SK-N-SH treated with all-trans-retinoic acid at 6 μM for 48 hours (cell line): ENCODE results near the gene LDB1.

Experiments used
- ARNTL ChIP-seq: fragments of 450-650 bp; formaldehyde crosslinking; IDR thresholded peaks from 2 replicates; pipeline ENCODE4 v1.5.0; 2020; ENCODE audit warnings: low read depth, mild to moderate bottlenecking, moderate library complexity, borderline replicate concordance
- CREB5 ChIP-seq: fragments of 250-450 bp; sonication (Bioruptor Pico); IDR thresholded peaks from 2 replicates; pipeline ENCODE4 v1.5.1; 2020; ENCODE audit warnings: low read depth, mild to moderate bottlenecking, moderate library complexity
- CSDC2 ChIP-seq: fragments of 250-450 bp; sonication (Bioruptor Pico); IDR thresholded peaks from 2 replicates; pipeline ENCODE4 v1.5.0; 2020; ENCODE audit warnings: mild to moderate bottlenecking, moderate library complexity
- ESRRG ChIP-seq: fragments of 250-450 bp; sonication (Bioruptor Pico); IDR thresholded peaks from 2 replicates; pipeline ENCODE4 v1.6.1; 2021; ENCODE audit warnings: mild to moderate bottlenecking
- GLIS3 ChIP-seq: fragments of 250-450 bp; sonication (Bioruptor Pico); IDR thresholded peaks from 2 replicates; pipeline ENCODE4 v1.5.0; 2020; ENCODE audit warnings: mild to moderate bottlenecking, moderate library complexity
- OSR1 ChIP-seq: fragments of 250-450 bp; sonication (Bioruptor Pico); IDR thresholded peaks from 2 replicates; pipeline ENCODE4 v1.8.0; 2022; ENCODE audit warnings: moderate library complexity, mild to moderate bottlenecking, inconsistent platforms
- PATZ1 ChIP-seq: fragments of 250-450 bp; sonication (Bioruptor Pico); IDR thresholded peaks from 2 replicates; pipeline ENCODE4 v1.8.0; 2020; ENCODE audit warnings: mild to moderate bottlenecking, moderate library complexity, borderline replicate concordance
- PPARA ChIP-seq: fragments of 250-450 bp; sonication (Bioruptor Pico); IDR thresholded peaks from 2 replicates; pipeline ENCODE4 v1.5.0; 2020; ENCODE audit warnings: mild to moderate bottlenecking, borderline replicate concordance
- TCF4 ChIP-seq: fragments of 250-450 bp; sonication (Bioruptor Pico); IDR thresholded peaks from 2 replicates; pipeline ENCODE4 v1.8.0; 2021; ENCODE audit warnings: mild to moderate bottlenecking, moderate library complexity, borderline replicate concordance
- TOX ChIP-seq: fragments of 250-450 bp; sonication (Bioruptor Pico); IDR thresholded peaks from 2 replicates; pipeline ENCODE4 v1.8.0; 2021; ENCODE audit warnings: mild to moderate bottlenecking, moderate library complexity, borderline replicate concordance
- TSHZ2 ChIP-seq: fragments of 250-450 bp; sonication (Bioruptor Pico); IDR thresholded peaks from 2 replicates; pipeline ENCODE4 v1.5.0; 2020; ENCODE audit warnings: mild to moderate bottlenecking, moderate library complexity
- ZC3H10 ChIP-seq: fragments of 250-450 bp; sonication (Bioruptor Pico); IDR thresholded peaks from 2 replicates; pipeline ENCODE4 v1.5.1; 2021; ENCODE audit warnings: mild to moderate bottlenecking, moderate library complexity
- ZFP3 ChIP-seq: fragments of 250-450 bp; sonication (Bioruptor Pico); IDR thresholded peaks from 2 replicates; pipeline ENCODE4 v1.5.0; 2020; ENCODE audit warnings: mild to moderate bottlenecking, moderate library complexity
- ZFP30 ChIP-seq: fragments of 450-650 bp; formaldehyde crosslinking; IDR thresholded peaks from 2 replicates; pipeline ENCODE4 v1.5.0; 2022; ENCODE audit warnings: mild to moderate bottlenecking, moderate library complexity

GRCh38 chr10:102064503-102064867, 55.7 kb downstream of the LDB1 start:
- TF ChIP-seq PATZ1 (CRISPR knock-in tag) (no peak), ZFP30 (CRISPR knock-in tag) (no peak), CSDC2 (CRISPR knock-in tag) (no peak), ZC3H10 (CRISPR knock-in tag) (no peak), ESRRG (no peak), OSR1 (no peak), TOX (CRISPR knock-in tag) (no peak), ARNTL (no peak), ZFP3 (CRISPR knock-in tag) (no peak), CREB5 (no peak), GLIS3 (CRISPR knock-in tag) (no peak), PPARA (CRISPR knock-in tag) (no peak), TSHZ2 (no peak), TCF4 (CRISPR knock-in tag) (no peak)
